Heart left ventricle (tissue), 13 donors: ENCODE measurements around the gene RMND5B.

Experiments used
- CTCF ChIP-seq, 12 donors: fragments of 200-600 bp; sonication (generic) in 4 of 12; IDR thresholded peaks; one replicate each; pipeline versions ENCODE4 v1.5.0 to v1.8.0; 2018 to 2022; ENCODE audit warnings: antibody characterized with exemption in 12 of 12, mild to moderate bottlenecking in 5 of 12
- POLR2A ChIP-seq, 2 donors: fragments of 450-650 bp; IDR thresholded peaks; one replicate each; pipeline ENCODE4 v1.6.1; 2017; ENCODE audit warnings: antibody characterized with exemption in 2 of 2, mild to moderate bottlenecking in 2 of 2, moderate library complexity in 2 of 2
- donor health status: ischemic (EF 13 %, LVEDD 7.1; RV severe dilation, severe dysfunction).
- donor health status: DM: no; HTN: yes; CAD: no.
- donor health status: DM: no; HTN: no; CAD: no.
- donor health status: ischemic (EF 25% LVEDD 6.9; RV normal size, moderate dysfunction).
- donor health status: ischemic (EF 25% LVEDD 5.7; RV mildly dilated, moderate dysfunction).
- donor health status: ischemic (EF 35%, LVEDD 5.7; RV mildly dilated, moderate dysfunction).
- donor health status: nonischemic (EF 11% LVEDD 7.7; RV severe dilation, severe dysfunction).
- donor health status: DM: yes; HTN: yes; CAD: no.
- donor health status: PGD.
- donor health status: ischemic (EF 29% LVEDD 5.4; RV normal size, mild dysfunction).
- donor health status: nonischemic (EF 23%, LVEDD 6.1; RV moderate dilation, normal function).

GRCh38 chr5:178121391-178122276 lies 9.2 kb upstream of the RMND5B start:
- TF ChIP-seq CTCF (IDR thresholded peaks at IDR 0.05) (no peak), POLR2A (IDR thresholded peaks at IDR 0.05) (no peak)
